NCI-H1092 treated with DMSO at 0.1 percent for 48 hours (cell line): ENCODE measurements around the gene TBC1D1.
A peak's percentile ranks its signal among the peaks of the same experiment; 100 is the strongest.

Experiments used
- DNase-seq: peaks from one replicate; lab custom pipeline; 2025; lab: John Stamatoyannopoulos, UW

TBC1D1 gene

GRCh38 chr4:38049545-38050170, 158.8 kb downstream of the TBC1D1 start:
- DNase-seq = no peak

- no peak for DNase-seq
Measured at GRCh38 chr4:38050560-38051350, 159.9 kb downstream of the TBC1D1 start.

GRCh38 chr4:38055566-38055965, 164.7 kb downstream of the TBC1D1 start:
- DNase-seq = no peak

GRCh38 chr4:38056011-38056685, 165.3 kb downstream of the TBC1D1 start:
- no peak for DNase-seq

- no peak for DNase-seq
Measured at GRCh38 chr4:38058151-38058550, 167.3 kb downstream of the TBC1D1 start.

GRCh38 chr4:38060829-38061431, 170.0 kb downstream of the TBC1D1 start:
- DNase-seq = no peak

- peak; percentile 46 for DNase-seq
Measured at GRCh38 chr4:38062088-38062775, 171.3 kb downstream of the TBC1D1 start.

- no peak for DNase-seq
Measured at GRCh38 chr4:38062776-38063097, 171.9 kb downstream of the TBC1D1 start.

- no peak for DNase-seq
Measured at GRCh38 chr4:38065176-38065575, 174.3 kb downstream of the TBC1D1 start.

- DNase-seq = no peak
Measured at GRCh38 chr4:38065900-38066299, 175.0 kb downstream of the TBC1D1 start.

GRCh38 chr4:38067499-38067898, 176.6 kb downstream of the TBC1D1 start:
- no peak for DNase-seq

- no peak for DNase-seq
Measured at GRCh38 chr4:38068107-38068506, 177.2 kb downstream of the TBC1D1 start.

GRCh38 chr4:38069271-38069760, 178.4 kb downstream of the TBC1D1 start:
- no peak for DNase-seq

- DNase-seq = no peak
Measured at GRCh38 chr4:38071801-38072431, 181.0 kb downstream of the TBC1D1 start.

GRCh38 chr4:38072578-38072977, 181.7 kb downstream of the TBC1D1 start:
- no peak for DNase-seq

- DNase-seq = no peak
Measured at GRCh38 chr4:38073596-38074234, 182.8 kb downstream of the TBC1D1 start.

GRCh38 chr4:38075370-38076152, 184.7 kb downstream of the TBC1D1 start:
- no peak for DNase-seq

GRCh38 chr4:38076153-38076669, 185.3 kb downstream of the TBC1D1 start:
- DNase-seq = no peak

- DNase-seq = no peak
Measured at GRCh38 chr4:38077791-38078489, 187.1 kb downstream of the TBC1D1 start.
